Activated CD8-positive, alpha-beta memory T cell treated with anti-CD3 and anti-CD28 coated beads for 1 hour (primary cell): ENCODE data around the gene FAIM2.
A peak's percentile ranks its signal among the peaks of the same experiment; 100 is the strongest.
"Not testable (repeated sequence)": the region's sequence is repeated elsewhere in the genome, so short reads cannot be mapped to it uniquely, and the experiment has no call there.

Experiments
- DNase-seq, 2 donors: peaks; one replicate each; pipeline ENCODE4 v3.0.0-alpha.2; 2020; ENCODE audit warnings: low read depth in 1 of 2; ENCODE audit errors: extremely low read depth in 1 of 2

The FAIM2 gene

DNA sequence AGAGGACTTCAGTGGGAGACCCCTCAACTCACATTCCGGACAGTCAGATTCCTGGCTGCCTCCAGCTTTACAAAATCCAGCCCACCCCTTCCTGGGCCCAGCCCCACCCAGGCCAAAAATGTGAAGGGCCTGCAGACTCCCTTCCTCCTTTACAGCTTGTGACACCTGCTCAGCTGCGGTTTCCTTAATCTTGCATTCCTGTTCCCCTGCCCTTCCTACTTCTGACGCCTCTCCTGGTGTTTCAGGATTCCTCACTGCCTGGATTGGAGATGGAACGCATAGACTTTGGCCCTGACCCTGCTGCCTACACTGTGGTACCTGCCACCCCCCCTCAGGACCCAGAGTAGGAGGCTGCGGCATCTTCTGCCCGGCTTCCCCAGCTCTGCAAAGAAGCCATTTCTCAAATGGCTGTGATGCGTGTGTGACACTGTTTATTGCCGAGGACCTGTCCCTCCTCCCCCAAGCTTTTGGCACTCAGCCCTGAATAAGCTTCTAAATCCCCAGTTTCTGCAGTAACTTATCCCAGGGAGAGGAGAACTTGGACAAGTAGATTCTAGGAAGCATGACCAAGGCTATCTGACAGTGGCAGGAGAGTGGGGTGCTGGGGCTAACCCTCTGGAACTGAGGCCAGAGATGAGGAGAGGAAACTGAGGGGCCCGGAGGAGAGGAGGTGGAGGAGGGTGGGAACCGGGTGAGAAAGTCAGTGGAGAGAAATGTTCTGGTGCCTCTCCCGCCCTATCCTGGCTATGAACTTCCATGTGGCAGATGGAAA, 35.9 kb downstream of the FAIM2 start:
- no peak for DNase-seq

DNA sequence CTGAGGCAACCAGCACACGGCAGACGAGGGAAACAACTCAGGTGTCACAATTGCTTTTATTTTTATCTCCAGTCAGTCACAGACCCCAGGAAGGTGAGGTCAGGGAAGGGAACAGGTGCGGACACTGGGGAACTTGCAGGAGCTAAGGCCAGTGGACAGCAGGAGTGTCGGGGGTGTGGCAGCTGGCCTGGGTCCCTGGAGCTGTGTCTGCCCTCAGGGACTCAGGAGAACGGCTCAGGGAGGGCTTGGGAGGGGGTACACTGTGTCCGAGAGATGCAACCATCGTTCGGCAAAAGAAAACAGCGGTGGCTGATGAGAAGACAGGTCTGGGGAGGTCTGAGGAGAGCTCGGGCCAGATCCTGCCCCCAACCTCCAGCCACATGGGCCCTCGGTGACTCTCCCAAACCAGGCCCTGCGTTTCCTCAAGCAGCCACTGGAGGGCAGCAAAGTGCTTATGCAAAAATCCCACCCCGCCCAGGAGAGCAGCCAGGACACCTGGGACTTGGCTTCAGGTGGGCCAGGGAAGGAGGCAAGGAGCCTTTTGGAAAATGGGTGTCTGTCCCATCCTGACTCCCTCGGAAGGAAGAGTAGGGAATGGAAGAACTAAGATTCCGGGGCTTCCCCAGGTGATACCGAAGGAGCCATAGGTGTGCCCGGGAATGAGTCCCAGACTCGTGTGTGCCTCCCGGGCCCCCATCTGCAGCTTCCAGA, 36.7 kb downstream of the FAIM2 start:
- peak; percentile 36 to 55 for DNase-seq

DNA sequence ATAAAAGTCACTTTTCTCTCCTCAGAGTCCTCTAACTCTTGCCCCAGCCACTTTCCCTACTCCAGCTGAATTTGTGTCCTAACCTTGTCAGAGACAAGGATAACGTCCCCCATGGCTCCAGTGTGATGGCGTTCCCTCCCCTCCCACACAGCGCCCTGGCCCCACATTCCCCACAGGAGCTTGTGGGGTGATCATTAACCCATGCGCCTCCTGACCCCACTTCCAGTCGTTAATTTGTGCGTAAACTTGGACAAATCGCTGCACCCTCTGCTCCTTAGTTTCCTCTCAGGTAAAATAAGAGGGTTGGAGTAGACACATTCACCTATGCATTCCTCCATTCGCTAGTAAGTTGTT, 37.9 kb downstream of the FAIM2 start:
- DNase-seq: no peak

DNA sequence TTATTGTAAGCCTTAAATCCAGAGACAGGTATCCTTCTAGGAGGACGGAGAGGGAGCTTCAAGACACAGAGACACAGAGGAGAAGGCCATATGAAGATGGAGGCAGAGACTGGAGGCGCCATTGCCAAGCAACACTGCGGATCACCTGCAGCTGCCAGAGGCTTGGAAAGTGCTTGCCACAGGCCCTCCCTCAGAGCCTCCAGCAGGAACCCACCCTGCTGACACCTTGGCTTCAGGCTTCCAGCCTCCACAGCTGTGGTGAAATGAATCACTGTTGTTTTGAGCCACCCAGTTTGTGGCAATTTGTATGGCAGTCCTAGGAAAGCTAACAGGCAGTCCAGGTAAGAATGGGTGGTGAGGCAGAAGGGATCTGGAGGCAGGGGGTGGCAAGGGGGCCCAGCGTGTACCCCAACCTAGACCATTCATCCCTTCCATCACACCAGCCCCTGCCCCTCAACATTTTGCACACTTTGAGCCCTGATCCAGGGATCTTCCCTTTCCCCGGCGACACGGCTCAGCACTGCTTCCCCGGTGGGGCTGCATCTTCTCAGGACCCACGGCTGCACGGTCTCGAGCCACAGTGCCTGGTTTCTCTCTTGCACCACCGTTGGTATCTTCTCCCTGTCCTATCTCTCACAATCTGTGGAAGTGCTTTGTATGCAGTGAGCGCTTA, 38.5 kb downstream of the FAIM2 start:
- DNase-seq: no peak

DNA sequence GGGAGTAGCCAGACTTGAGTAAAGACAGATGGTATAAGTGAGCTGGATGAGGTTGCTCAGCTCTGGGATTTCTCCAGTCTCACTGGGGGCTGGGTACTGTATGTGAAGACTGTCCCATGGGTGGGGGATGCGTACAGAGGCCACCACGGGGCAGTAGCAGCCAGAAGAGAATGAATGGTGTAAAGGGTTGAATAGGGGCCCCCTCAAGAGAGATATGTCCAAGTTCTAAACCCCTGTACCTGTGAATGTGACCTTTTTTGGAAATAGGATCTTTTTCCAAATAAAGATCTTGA, 39.0 kb downstream of the FAIM2 start:
- no peak for DNase-seq

DNA sequence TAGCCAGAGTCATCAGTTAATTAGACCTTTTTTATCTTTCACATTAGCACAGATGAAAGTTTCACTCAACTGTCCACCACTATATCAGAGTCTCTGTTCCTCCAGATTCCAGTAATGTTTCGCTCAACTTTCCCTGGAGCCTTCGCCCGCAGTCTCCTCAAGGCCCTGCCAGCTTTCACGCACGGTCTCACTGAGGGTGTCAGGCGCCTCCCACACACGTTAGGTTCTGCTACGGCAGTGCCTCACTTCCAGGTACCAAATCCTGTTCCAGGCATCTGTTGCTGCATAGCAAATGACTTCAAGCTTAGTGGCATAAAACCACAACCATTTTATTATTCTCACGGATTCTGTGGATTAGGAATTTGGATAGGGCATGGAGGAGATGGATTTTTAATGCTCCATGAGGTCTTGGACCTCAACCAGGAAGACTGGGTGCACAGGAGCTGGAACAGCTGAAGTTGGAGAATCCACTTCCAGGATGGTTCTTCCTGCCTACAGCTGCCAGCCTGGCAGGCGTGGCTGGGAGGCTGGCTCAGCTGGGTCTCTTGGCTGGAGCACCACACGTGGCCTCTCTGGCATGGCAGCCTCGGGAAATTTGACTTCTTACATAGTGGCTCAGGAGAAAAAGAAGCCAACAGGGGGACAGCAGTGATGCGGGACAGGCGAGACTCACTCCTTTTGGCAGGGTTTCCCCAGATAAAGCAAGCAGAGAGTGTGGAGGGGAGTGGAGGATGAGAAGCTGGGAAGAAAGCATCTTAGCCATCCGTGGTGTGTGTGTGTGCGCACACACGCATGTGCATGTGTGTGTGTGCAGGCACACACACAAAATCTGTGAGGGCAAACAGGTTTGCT, 39.5 kb downstream of the FAIM2 start:
- no peak for DNase-seq

DNA sequence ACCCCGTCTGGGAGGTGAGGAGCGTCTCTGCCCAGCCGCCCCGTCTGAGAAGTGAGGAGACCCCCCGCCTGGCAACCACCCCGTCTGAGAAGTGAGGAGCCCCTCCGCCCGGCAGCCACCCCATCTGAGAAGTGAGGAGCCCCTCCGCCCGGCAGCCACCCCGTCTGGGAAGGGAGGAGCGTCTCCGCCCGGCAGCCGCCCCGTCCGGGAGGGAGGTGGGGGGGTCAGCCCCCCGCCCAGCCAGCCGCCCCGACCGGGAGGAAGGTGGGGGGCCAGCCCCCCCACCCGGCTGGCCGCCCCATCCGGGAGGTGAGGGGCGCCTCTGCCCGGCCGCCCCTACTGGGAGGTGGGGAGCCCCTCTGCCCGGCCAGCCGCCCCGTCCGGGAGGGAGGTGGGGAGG, 42.8 kb downstream of the FAIM2 start:
- DNase-seq: not testable (repeated sequence)

DNA sequence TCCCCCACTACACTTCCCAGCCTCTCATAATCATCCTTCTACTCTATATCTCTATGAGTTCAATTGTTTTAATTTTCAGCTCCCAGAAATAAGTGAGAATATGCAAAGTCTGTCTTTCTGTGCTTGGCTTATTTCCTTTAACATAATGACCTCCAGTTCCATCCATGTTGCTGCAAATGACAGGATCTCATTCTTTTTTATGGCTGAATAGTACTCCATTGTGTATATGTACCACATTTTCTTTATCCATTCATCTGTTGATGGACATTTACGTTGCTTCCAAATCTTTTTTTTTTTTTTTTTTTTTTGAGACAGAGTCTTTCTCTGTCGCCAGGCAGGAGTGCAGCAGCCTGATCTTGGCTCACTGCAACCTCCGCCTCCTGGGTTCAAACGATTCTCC, 47.8 kb downstream of the FAIM2 start:
- not testable (repeated sequence) for DNase-seq

DNA sequence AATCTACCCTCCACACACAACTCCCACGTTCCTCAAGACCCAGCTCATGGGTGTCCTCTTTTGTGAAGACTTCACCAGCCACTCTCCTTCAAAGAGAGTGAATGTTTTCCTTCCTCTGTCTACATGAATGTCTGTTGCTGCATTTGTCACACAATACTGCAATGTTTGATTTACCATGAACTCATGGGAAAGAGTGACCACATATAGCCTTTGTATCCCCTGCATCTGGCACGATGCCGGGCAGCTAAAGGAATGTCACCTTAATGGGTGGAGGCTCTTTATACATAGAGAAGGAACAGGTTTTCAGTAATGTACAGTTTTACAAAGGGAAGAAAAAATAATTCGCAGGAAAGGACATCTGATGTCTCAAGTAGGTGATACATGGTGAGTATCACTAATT, 48.7 kb downstream of the FAIM2 start:
- no peak for DNase-seq

DNA sequence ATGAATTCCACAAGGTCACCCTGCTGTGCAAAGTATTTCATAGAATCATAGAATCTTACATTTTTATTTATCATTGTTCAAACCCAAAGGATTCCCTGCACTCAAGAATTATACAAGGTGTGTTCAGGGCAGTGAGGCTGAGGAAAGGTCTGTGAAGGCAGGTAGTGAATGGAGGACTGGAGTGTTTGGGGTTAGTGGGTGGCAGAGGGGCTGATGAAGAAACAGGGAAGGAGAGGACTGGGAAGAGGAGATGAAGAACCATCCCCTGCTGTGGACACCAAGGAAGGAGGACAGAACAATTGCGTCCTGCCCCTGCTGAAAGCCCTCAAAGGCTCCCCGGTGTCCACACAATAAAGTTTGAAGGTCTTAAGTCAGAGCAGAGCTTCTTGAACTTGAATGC, 50.0 kb downstream of the FAIM2 start:
- no peak for DNase-seq

DNA sequence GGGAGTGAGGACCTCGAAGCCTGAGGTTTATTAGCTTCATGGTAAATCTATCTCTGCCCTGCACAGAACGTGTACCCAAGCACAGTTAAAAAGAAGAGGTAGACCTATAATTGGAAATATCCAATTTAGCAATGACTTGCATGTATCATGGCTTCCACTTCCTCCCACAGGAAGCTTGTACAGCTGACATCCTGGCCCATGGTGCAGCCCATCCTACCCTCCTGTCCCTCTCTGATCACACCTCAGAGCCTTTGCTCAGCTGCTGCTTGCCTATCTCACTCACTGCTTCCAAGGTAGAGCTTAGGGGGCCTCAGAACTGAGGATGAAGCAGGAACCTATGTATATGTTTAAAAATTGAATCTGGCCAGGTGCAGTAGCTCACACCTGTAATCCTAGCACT, 56.5 kb downstream of the FAIM2 start:
- DNase-seq: no peak

DNA sequence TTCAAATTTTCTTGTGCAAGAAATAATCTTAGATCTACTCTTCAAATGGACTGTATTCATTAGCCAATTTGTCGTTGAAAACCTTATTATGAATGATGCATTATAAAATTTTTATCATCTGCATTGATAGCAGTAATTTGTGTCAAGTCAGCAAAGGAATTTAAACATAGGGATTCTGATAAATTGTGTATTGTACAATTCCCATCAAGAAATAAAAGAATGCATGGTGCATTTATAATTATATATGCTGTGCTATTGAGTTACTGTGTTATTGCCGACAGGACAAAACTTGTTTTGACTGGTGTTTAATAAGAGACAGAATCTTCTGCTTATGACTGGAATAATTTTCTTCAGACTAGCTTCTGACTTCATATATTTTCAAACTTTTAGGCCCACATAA, 57.7 kb downstream of the FAIM2 start:
- no peak for DNase-seq

DNA sequence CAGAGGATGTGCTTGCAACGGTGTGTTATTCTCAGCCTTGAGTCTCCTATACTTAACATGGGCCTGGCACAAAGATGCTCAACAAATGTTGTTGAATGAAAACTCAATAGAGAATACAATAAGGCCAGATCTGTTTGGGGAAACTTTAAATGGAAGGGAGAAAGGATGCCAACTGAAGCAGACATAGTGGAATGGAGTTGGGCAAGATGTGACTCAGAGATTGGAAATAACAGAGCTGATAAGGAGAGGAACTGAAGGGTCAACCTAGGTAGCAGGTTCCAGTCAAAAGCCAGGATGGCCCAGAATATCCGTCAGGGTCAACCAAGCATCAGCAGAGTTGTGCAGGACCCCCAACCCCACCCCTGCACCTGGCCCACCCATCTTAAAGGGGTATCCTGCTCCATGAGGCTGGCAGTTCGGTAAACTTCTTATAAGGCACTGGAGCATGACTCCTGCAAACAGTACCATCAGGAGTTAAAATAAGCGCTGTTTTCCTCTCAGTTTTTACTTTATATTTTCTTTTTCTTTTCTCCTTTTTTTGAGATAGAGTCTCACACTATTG, 59.7 kb downstream of the FAIM2 start:
- no peak for DNase-seq

DNA sequence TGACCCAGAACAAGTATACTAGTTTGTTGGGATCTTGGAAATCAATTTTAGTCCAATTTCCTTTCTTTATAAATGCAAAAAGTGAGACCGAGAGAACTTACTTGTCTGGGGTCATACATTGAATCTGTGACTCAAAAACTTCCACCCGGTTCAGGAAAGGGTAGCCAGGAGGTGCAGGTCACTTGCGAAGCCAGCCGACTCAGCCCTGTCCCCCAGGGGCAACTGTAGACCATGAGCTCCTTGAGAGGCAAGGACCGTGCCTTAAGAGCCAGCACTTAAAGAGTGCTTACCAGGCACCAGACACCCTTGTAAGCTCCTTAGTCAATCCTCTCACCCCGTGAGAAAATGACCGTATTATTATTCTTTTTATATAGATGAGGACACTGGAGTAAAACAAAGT, 60.3 kb downstream of the FAIM2 start:
- DNase-seq: no peak

DNA sequence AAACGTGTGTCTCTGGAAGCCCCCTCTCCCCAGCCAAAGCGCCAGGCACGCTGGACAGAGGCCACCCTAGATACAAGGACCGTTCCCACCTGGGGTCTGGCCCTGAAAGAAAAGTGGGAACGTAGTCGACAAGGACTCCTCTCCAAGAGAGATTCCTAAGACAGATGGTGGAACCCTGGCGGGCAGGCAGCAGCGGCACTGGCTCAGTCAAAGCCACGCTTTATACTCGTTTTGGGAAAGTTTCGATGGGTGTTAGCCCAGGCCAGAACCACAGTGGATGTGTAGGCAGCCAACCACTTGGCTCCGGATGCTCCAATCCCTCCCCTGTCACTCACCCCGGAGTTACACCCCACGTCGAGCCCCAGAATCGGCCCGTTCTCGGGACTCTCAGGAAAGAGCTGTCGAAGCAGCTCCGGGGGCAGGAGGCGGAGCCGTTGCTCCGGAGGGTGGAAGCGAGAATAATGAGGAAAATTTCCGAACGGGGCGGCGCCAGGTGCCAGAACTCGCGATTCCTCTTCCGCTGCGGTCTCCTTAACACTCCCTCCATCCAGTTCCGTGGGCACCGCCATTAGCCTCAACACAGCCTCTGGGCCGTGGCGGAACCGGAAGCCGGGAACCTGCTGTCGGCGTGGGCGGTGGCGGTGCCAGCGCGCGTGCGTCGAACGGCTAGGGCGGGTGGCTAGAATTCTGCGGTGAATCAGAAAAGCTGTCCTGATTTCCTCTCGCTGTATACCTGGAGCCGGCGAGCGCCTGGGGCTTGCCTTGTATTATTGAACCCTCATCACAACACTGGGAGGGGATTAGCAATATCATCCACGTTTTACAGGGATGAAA, 61.0 kb downstream of the FAIM2 start, which contains the start of gene BCDIN3D:
Gene BCDIN3D, minus strand, starts transcription at position 588 of the 834 bp plus-strand sequence. Its CDS starts 19 bp downstream, at position 569.
- DNase-seq: peak; percentile 78 to 86

DNA sequence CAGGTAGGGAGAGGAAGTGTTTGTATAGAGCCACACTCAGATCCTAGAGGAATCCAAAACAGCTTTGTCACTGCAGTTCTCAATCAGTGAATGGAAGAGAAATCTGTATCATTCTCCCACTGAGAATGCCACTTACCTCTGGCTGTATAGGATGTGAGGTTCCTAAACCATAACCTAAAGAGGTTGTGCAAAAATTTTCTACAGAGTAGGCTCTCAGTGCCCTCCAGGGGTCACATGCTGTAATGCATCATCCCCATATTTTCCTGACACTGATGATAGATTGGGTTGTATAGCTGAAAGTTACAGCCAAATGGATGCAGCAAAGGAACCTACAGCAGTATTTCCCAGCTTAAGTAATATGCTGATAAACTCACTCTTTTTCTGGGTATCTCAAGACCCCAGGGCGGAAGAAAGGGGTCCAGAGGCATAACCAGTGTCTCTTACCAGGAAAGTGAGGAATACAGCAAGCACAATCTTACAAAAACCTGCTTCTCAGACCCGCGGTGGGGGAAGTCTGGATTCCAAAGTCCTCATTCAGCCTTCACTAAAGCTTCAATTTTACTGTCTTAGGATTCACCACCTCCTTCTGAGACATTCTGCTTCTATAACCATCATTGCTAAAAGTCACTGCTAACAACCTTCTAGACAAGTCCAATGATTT, 64.6 kb downstream of the FAIM2 start:
- no peak for DNase-seq

DNA sequence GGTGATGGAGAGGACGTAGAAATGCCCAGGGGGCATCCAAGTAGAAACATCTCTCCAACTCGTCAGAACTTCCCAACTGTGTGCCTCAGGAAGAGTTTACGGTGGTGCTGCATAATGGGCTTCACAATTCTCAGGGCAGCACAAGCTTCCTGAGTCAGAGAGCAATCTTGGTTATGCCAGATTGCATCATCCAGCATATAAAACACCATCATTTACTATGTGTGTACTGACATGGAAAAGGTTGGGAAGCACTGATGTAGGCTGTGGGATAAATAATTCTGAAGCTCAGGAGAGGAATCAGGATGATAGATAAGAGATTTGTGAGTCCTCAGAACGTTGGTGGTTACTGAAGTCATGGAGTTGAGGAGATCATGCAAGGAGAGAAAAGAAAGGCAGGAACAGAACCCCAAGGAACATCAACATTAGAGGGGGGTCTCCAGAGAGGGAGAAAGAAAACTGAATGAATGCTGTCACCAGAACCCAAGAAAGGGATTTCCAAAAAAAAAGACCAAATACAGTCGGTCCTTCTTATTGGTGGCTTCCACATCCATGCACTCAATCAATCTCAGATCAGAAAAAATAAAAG, 70.8 kb downstream of the FAIM2 start:
- DNase-seq: no peak

DNA sequence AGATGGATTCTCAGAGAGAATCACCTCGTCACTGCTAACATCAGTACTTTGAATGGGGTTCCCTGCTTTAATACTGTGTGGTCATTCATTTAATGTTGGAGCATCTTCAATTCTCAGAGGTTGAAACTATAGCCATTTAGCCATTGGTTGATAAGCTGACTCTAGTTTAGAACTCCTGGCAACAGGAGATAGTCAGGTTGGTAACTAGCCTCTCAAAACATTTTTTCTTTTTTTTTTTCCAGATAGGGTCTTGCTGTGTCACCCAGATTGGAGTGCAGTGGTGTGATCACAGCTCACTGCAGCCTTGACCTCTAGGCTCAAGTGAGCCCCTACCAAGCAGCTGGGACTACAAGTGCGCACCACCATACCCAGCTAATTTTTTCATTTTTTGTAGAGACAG, 72.0 kb downstream of the FAIM2 start:
- no peak for DNase-seq
